NCI-H510A treated with DMSO at 0.1 percent for 48 hours (cell line): ENCODE data around the gene WDR76.

Source experiments
- DNase-seq: peaks from one replicate; lab custom pipeline; 2025; lab: John Stamatoyannopoulos, UW

Gene WDR76

DNA sequence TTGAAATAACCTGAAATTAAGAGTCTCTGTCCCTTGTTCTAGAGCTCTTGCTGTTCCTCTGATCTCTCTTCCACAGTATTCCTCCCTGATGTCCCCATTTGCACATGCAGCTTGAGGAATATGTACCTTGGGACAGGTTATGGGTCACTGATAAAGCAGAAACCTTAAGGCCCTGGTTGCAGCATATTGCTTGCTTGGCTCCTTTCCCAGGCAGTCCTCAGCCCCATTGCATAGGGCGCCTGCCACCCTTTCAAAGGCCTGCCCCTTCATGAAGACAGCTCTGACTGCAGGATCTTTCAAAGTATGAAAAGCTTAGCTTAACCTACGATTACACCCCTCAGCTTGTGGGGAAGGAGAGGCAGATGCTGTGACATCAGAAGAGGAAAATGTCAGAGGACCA is 51.6 kb downstream of the WDR76 start:
- DNase-seq: no peak

DNA sequence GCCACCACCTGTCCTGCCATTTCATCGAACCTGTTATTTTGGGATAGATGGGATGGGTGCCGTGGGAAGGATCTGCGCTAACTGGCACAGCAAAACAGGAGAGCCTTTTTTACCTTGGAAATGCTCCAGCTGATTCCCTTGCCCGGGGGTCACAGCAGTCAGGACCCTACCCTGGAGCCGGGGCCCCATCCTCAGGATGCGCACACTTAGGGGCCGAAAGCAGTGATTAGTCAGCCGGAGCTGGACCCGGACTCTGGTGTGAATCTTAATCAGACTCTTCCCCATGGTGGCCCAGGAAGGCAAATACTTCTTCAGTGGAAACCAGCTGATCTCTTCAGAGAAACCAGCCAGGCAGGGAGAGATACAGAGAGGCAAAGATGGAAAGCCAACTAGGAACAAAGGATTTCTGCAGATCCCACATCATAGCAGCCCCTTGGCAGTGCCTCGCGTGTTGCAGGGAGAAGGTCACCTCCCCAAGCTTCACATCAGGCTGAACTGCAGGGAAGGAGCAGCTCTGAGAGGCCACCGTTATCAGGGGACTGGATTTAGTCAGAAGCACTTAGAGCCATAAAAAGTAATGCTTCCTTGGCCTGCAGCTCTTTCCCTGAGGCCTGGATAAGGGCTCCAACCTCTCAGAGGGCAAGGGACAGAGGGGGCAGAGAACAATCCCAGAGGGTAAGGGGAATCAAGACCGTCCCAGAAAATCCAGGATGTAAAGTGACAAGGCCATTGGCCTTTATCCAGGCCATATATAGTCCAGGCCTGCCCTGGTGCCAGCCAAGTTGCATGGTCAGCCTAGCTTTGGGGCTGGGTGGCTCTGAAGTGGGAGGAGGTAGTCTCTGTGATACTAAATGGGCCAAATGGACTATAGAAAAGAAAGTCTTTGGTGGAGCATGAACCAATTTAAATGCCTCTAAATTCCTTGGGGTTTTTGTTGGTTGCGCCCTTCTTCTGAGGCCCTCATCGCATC is 52.9 kb downstream of the WDR76 start:
- no peak for DNase-seq

DNA sequence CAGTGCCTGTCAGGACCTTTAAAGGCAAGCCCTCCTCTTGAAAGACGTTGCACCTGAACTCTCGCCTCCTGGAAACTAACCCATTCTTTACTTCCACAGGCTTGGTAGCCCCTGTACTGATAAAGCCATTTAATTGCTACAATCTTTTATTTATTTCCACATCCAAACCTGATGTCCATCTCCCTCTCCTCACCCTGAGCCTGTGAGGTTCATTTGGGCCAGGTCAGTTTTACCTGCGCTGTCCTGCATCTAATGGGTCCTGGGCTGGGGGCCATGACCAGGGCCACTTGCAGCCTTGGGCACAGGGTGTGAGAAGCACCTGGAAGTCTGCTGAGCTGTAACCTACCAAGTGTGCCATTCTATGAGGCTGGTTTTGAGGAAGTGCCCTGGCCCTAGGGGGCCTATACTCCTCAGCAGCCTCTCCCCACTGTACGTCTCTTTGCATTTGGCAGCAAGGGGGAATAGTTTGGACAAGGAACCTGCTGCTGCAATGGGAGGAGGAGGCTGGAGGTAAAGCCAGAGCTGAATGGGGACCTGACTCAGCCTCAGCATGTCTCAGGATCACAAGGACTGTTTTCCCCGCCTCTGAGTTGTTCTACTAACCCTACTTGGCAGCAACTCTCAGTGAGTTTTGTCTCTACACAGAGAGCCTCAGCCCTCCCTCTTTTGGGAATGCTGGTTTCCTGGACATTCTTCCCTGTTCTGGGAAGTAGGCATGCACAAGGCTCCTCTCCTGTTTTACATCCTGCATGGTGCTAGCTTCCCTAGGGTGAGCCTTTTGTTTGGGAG is 53.8 kb downstream of the WDR76 start:
- DNase-seq: no peak

DNA sequence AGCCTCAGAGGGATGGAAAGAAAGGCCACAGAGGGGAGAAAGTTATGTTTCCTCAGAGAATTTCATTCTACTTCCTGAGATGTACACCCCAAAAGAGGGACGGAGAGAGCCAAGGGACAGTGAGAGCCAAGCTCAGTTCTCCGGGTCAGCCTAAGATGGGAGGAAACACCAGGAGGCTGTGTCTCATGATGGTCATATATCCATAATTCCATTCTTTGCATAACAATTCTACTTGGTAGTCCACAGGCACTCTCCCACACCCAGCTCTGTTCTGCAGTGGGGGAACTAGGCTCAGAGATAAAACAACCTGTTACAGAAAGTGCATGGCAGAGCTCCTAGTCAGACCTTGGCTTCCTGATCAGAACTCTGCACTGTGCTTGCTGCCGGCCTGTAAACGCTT is 54.4 kb downstream of the WDR76 start:
- no peak for DNase-seq

DNA sequence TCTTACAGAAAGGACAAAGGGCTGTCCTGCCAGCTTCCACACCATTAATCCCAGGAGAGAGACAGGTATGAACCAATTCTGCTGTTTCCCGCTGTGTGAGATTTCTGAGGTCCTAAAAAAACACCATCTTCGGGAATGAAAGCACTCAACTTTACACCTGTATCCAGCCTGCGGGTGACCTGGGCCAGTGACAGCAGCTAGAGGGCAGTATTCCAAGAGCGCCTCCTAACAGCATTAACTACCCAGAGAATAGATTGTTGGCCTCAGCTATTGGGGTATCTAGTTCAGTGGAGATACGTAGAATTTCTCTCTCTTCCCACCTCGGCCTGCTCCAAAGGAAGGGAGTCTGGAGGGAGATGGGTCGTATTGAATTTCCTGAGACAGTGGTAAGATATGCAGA is 55.1 kb downstream of the WDR76 start:
- no peak for DNase-seq

DNA sequence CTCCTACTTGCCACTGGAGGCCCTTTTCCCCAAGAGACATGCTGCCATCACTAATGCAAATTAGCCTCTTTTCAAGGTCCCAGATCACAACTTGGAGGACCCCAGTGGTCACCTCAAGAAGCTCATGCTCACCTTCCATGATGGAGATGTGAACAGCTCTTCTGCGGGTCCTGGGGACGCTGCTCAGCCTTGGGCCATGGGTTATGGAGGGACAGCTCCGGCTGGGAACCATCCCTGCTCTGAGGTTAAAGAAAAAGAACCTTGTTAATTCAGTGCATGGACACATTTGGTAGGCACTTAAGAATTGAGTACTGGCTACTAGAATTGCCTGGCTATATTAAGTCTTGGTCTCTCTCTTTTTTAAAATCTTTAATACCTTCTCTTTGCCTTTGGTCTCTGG is 56.8 kb downstream of the WDR76 start:
- DNase-seq: no peak

DNA sequence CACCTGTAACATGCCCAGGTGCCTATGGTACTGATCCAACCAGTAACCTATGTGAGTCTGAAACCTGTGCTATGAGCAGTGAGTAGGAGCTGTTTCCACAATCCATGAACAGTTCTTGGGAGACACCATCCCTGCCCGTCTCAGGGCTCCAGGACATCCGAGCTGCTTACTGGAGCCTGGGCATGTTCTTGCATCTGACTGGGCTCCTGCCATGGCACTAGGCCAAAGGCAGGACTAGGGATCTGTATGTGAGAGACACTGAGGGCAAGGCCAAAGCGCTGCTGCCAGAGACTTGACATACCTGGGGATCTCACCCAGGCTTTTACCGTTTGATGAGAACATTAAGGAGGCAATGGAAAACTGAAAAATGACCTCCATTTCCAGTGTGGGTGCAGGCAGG is 59.8 kb downstream of the WDR76 start:
- no peak for DNase-seq

DNA sequence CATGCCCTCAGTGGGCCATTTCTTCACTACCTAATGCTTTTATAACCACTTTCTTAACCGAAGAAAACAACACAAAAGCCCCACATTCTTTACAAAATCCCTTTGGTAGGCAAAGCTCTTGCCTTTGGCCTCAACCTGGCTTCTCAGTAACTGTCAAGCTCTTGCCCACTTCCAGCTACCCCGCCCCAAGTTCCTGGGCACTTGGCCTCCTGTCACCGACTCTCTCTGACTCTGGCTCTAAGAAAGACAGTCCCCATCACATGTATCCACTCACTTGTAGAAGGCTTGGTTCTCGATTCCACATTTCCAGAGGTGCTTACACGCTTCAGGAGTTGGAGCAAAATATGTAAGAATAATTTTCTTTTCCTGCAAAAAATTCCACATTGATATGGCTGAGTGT is 61.1 kb downstream of the WDR76 start:
- DNase-seq: no peak

DNA sequence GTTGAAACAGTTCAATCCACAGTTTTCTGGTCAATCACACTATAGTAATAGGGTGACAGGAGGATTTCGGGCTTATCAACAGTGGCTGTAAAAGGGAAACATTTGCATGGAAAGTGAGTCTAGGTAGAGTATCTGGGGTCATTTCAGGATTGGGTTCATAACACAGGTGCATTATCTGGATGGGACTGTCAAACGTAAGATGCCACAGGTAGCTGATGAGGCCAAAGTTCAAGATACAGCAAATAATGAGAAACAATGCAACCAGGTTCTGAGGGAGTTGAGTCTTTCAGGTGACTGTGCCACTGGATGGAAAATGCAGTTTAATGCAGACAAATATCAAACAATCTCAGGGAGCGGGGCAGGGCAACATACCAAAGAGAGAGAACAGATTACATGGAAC is 62.2 kb downstream of the WDR76 start:
- no peak for DNase-seq

DNA sequence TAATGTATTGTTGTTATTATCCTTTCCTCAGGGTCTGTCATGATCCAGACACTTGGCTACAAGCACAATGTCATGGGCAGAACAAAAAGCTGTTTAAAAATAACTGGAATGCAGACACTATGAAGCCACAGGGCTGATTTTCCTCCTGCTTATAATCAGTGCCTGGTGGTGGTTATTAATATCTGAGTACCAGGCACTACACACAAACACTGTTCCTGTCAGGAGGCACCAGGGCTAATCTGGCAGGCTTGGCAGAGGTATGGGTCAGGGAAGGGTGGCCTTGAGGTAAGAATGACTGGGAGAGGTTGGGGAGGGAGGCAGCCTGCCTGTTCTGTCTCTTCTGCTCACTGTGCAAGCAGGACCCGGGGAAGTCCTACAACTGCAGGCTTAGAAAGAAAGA is 67.2 kb downstream of the WDR76 start:
- DNase-seq: no peak

DNA sequence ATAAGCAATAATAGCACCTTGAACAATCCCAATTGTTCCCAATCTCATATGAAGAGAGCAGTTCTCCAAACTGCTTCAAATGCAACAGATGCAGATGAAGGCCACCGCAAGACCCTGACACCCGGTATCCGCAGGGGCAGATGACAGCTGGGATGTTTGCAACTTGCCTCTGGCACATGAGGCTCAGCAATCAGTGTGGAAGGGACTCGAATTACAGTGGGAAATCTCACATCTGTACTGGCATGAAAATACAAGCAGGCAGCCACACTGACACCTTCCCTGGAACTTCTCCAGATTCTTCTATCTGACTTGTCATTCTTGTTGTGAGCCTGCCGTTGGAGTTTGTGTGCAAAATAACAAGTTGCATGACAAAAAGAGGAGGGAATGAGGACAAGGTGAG is 68.8 kb downstream of the WDR76 start:
- DNase-seq: no peak

DNA sequence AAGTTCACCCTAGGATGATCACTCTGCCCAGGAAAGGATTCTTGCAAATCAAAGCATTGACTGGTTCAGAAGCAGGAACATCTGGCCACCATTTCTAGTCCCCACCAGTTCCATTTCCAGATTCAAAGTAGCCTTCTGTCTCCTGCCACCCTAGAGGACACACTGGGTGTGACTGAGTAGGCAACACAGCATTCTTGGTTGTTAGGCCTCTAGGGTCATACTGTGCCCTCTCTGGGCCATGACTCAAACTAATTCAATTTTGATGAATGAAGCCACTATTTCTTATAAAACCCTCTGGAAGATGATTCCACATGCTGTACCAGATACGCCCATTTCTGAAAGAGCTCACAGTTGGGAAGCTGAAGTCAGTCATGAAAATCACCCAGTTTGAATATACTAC is 69.7 kb downstream of the WDR76 start:
- DNase-seq: no peak

DNA sequence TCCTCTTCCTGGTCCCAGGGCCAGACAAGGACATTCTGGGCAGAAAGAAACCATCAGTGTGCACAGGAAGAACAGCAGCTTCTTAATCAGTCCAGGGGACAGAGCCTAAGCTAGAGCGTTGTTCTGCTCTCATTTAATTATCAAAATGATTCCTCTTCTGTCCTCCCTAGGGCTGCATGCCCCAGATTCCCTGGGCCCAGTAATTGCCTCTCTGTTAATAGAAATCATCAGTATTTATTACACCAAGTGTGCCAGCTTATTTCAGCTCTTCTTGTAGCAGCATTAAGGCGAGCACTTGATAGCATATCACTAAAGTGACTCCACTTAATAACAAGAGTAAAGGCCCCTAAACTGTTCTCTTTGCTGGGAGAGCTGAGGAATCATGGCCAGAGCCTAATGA is 72.1 kb downstream of the WDR76 start:
- no peak for DNase-seq

DNA sequence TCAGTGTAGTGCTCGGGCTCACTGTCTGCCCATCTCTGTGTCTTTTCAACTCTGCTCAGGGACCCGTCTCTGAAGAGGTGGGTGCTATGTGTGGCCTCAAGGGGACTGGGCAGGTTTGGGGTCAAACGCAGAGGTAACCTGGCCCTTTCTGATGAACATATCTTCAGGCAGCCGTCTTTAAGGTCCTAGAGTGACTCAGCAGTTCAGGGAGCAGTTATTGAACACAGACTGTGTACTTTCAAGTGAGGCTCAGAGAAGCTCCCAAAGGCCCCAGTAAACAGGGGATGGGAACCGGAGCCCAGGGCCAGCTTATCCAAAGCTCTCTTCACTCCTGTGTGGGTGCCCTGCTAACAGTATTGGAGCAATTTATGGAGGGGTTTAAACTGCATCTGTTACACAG is 73.1 kb downstream of the WDR76 start:
- no peak for DNase-seq

DNA sequence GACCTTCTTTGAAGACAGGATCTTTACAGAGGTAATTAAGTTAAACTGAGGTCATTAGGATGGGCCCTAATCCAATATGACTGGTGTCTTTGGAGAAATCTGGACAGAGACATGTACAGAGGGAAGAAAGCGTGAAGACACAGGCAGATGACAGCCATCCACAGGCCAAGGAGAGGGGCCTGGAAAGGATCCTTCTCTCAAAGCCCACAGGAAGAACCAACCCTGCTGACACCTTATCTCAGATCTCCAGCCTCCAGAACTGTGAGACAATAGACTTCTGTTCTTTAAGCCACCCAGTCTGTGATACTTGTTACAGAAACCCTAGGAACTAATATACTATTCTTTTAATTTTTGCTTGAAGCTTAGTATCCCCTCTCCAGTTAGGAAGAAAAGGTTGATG is 74.2 kb downstream of the WDR76 start:
- no peak for DNase-seq

DNA sequence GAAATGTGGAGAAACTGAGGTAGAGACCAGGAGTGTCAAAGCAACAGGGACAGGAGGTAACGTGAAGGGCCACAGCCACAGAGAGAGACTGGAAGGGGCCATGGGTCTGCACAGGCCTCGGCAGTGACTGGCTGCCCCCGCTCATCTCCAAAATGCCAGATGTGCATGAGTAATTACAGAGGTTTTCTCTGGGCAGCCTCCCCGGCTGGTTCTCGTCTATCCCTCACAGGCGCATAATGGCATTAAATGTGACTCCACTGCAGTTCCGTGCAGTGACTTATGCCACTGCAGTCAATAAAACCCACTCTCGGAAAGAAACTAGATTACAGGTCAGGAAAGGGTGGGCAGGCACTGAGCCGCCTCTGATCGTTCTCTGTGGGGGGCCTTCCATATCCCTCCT is 74.7 kb downstream of the WDR76 start:
- DNase-seq: no peak

DNA sequence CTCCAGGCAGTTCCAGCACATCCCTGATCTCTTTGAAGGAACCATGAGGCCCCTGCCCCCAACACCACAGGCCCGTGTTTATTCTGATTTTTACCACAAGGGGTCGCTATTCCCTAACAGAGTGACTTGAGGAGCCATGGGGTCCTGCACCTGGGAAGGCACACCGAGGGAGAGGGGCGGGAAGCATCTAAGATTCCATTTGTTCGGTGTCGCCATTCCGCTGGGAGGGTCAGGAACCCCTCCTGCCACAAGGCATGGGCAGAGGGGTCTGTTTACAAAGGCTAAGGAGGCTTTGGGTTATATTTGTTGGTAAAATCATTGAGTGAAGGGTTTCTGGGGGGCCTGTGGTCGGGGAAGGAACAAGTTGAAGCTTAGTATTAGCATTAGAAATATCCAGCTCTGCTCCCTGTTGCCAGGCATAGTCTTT is 77.1 kb downstream of the WDR76 start:
- no peak for DNase-seq

DNA sequence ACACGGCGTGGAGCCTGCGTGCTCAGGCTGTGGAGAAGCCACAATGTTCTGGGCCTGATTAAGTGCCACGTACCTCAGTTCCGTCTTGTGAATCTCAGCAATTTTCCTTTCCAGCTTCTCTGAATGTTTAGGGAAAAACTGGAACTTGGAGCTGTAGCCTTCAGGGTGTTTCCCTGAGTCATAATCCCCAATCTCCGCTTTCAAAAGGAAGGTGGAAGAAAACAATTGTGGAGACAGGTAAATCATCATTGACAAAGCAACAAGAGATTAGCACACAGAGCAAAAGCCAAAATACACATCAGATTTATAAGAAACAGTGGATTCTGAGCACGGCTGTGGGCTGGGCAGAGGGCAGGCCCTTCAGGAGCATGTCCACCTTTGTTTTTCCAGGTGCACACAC is 79.0 kb downstream of the WDR76 start:
- no peak for DNase-seq

DNA sequence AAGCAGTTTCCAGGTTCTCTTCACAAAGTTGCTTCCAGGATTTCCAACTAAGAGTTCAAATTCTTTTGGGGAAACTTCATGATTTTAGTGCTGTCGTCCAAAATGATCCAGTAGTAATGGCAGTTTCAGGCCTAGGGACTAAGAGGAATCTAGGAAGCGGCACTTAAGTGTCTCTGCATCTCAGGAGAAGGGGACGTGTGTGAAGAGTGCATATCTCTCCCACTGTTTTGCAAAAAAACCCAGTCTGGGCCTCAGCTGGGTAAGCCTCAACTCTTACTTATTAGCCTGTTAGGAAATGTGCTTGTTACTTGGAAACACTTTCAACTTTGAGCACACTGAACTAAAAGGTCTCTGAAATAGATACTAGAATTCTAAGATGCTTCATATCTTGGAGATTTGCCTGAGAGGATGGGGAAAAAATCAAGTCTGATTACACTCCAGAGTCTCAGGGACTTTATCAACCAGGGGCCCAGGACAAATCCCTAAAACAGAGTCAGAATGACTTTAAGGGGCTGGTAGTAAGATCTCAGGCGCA is 81.8 kb downstream of the WDR76 start:
- no peak for DNase-seq

DNA sequence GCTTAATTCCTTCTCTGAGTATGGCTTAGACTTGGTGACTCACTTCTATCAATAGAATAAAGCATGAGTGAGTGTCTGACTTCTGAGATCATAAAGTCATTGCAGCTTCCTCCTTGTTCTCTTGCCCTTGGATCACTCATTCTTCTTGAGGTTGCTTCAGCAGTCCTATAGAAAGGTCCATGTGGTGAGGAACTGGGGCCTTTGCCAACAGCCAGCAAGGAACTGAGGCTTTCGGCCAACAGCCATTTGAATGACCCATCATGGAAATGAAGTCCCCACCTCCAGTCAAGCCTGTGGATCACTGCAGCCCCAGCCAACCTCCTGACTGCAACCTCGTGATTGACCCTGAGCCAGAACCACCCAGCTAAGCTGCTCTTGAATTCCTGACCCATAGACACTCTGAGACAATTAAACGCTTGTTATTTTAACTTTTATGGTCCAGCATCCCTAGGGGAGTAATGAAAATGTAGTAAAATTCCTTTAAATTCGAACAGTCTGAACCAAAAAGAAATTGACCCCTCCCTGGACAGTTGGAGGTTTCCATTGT is 84.5 kb downstream of the WDR76 start:
- DNase-seq: no peak

DNA sequence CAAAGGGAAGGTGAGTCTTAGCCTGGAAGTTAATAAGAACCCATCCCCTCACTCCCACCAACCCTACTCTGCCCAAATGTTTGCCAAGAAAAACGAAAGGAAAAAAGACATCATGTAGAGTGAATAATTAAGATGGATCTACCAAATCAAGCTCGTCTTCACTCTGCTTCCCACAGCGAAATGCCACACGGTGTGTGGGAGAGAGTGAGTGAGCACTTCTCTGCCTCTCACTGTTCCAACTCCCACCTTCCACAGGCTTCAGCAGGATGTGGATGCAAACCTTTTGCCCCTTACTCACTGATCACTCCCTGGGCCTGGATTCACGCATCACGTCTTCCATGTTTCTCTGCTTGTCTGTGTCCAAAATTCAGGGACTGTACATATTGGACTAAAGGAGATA is 85.4 kb downstream of the WDR76 start:
- DNase-seq: no peak

DNA sequence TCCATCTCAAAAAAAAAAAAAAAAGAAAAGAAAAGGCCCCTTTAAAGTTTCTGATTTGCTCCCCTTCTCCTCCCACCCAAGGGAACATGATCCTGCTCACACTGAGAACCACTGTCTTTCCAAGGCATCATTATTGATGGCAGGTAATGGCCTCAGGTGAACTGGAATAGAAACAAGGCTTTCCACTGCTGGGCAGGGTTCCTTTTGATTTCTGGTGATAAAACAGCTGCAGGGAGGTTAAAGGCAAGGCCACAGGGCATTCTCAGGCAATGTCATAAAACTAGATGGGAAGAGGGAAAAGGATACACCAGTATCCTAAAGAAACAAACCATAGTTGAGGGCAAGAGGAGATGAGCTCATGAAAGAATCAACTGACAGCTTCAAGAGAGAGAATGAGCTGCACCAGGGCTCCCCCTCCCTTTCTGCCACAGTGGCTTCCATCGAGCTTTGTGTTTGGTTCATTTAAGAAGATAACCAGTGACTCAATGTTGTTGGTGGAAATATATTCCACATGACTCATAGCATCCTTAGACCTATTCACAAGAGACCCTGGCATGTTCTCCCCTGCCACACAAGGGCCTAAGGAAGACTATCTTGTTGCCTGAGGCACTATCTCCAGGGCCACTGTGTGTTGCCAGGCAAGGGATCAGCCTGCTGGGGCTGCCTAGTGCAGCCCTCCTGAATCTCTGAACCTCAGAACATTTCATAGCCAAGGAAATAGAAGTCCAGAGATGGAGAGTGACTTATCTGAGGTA is 86.4 kb downstream of the WDR76 start:
- DNase-seq: no peak
